ENCODE results near the gene VASH2.

VASH2 gene

GRCh38 chr1:212951126-212951946 lies 995 bp downstream of the VASH2 start:
- Histone ChIP-seq H3K36me3 (peaks cover 24% of the 10 kb centered on the region), H3K27me3 (ENCODE audit: insufficient read depth, low read depth, severe bottlenecking) (no peaks in the 10 kb centered on the region)
- DNase-seq: peak; percentile 31

GRCh38 chr1:212951947-212952640 lies 1.8 kb downstream of the VASH2 start:
- Histone ChIP-seq H3K36me3 (peaks cover 27% of the 10 kb centered on the region), H3K27ac (no peak overlapping the region), H3K4me3 (ENCODE audit: low read depth, low read length) (no peak overlapping the region), H3K27me3 (ENCODE audit: insufficient read depth, low read depth, severe bottlenecking) (no peaks in the 10 kb centered on the region), H3K9me3 (ENCODE audit: severe bottlenecking) (no peaks in the 10 kb centered on the region)
- no peak for DNase-seq
- TF ChIP-seq, protein P1, sequence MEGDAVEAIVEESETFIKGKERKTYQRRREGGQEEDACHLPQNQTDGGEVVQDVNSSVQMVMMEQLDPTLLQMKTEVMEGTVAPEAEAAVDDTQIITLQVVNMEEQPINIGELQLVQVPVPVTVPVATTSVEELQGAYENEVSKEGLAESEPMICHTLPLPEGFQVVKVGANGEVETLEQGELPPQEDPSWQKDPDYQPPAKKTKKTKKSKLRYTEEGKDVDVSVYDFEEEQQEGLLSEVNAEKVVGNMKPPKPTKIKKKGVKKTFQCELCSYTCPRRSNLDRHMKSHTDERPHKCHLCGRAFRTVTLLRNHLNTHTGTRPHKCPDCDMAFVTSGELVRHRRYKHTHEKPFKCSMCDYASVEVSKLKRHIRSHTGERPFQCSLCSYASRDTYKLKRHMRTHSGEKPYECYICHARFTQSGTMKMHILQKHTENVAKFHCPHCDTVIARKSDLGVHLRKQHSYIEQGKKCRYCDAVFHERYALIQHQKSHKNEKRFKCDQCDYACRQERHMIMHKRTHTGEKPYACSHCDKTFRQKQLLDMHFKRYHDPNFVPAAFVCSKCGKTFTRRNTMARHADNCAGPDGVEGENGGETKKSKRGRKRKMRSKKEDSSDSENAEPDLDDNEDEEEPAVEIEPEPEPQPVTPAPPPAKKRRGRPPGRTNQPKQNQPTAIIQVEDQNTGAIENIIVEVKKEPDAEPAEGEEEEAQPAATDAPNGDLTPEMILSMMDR (IDR thresholded peaks at IDR 0.05; ENCODE audit: low read depth, low read length): no peak

More at GRCh38 chr1:212951126-212951946, 995 bp downstream of the VASH2 start:
- H3K9me3 ChIP-seq (ENCODE audit: severe bottlenecking): no peaks in the 10 kb centered on the region
- no peak overlapping the region for H3K27ac ChIP-seq
- TF ChIP-seq, protein P1 (IDR thresholded peaks at IDR 0.05; ENCODE audit: low read depth, low read length): no peak
- peak overlapping the region; percentile 87 for H3K4me3 ChIP-seq (ENCODE audit: low read depth, low read length)

DNA sequence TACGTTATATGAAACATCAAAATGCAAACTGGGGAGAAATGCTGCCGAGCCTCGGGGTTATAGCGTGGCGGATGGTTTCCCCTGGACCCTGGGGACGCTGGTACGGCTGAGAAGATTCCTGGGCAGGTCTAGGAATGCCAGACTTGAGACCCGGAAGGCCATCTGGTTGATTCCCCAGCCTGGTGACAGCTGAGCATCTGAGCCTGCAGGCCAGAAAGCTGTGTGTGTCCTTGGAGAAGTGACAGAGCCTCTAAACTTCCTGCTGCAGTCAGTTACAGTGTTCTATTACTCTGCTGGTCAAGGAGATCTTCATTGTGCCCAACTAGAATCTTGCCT lies 2.3 kb downstream of the VASH2 start:
- Histone ChIP-seq H3K4me3 (ENCODE audit: low read depth, low read length) (no peak overlapping the region), H3K27me3 (ENCODE audit: insufficient read depth, low read depth, severe bottlenecking) (no peaks in the 10 kb centered on the region), H3K9me3 (ENCODE audit: severe bottlenecking) (no peaks in the 10 kb centered on the region), H3K36me3 (peaks cover 28% of the 10 kb centered on the region), H3K27ac (no peak overlapping the region)
- TF ChIP-seq, protein P1 (IDR thresholded peaks at IDR 0.05; ENCODE audit: low read depth, low read length): no peak
- peak; percentile 22 for DNase-seq

DNA sequence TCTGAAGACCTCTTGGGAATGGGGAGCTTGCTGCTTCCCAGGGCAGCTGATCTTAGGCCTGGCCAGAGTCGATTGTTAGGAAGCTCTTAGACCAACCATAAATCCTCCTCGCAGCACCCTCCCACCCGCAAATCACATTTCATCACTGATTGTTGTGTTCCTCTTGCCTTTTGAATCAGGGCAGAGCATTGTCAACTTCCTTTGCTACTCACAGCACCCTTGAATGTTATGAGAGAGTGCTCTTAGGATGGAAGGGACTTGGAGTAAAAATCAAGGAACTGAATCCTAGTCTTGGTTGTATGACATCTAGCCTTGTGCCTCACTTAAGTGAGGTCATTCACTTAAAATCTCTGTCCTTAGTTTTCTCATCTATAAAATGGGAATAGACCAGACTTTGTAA lies 3.0 kb downstream of the VASH2 start:
- no peak overlapping the region for H3K27ac ChIP-seq
- no peaks in the 10 kb centered on the region for H3K27me3 ChIP-seq (ENCODE audit: insufficient read depth, low read depth, severe bottlenecking)
- H3K9me3 ChIP-seq (ENCODE audit: severe bottlenecking): no peaks in the 10 kb centered on the region
- TF ChIP-seq, protein P1 (IDR thresholded peaks at IDR 0.05; ENCODE audit: low read depth, low read length): no peak
- no peak overlapping the region for H3K4me3 ChIP-seq (ENCODE audit: low read depth, low read length)
- H3K36me3 ChIP-seq: peaks cover 30% of the 10 kb centered on the region
- DNase-seq: no peak

DNA sequence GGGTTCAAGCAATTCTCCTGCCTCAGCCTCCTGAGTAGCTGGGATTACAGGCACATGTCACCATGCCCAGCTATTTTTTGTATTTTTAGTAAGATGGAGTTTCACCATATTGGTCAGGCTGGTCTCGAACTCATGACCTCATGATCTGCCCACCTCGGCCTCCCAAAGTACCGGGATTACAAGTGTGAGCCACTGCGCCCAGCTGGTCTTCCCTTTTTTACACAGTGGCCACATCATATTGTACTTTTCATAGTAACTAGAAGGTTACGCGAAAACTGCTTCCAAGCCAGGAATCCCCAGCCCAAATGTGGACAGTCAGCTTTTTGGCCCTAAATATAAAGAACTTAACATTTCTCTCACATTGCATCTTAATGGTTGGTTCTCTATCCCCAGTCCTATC lies 4.2 kb downstream of the VASH2 start:
- H3K4me3 ChIP-seq (ENCODE audit: low read depth, low read length): no peak overlapping the region
- H3K27ac ChIP-seq: no peak overlapping the region
- no peak for DNase-seq
- peaks cover 35% of the 10 kb centered on the region for H3K36me3 ChIP-seq
- H3K27me3 ChIP-seq (ENCODE audit: insufficient read depth, low read depth, severe bottlenecking): no peaks in the 10 kb centered on the region
- no peaks in the 10 kb centered on the region for H3K9me3 ChIP-seq (ENCODE audit: severe bottlenecking)
- TF ChIP-seq, protein P1 (IDR thresholded peaks at IDR 0.05; ENCODE audit: low read depth, low read length): no peak
